ENCODE results near the gene PLAC1. TPM values are rescaled to one million over a fixed set of nuclear protein-coding genes. Genes with fewer than 3 reads are reported as not detected.

The PLAC1 gene
- total RNA-seq, 1 donor, result 0.09 TPM

DNA sequence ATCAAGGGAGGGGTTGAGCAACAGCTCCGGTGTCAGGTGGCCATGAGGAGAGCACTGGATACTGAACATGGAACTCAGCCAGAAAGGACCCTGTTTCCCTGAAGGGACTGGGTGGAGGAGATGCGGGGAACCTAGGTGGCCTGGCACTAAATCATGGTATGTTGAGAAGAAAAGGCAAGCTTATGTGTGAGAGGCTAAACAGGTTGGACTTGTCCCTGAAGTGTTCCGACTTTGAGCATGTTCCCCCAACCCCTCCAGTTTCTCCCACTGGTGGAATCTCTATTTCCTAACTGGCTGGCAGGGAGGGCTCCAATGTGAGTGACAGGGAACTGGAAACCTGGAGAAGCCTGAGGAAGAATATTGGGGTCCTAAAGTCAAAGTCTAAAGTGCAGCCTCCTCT, 69.5 kb downstream of the PLAC1 start:
- TF ChIP-seq, protein P1, sequence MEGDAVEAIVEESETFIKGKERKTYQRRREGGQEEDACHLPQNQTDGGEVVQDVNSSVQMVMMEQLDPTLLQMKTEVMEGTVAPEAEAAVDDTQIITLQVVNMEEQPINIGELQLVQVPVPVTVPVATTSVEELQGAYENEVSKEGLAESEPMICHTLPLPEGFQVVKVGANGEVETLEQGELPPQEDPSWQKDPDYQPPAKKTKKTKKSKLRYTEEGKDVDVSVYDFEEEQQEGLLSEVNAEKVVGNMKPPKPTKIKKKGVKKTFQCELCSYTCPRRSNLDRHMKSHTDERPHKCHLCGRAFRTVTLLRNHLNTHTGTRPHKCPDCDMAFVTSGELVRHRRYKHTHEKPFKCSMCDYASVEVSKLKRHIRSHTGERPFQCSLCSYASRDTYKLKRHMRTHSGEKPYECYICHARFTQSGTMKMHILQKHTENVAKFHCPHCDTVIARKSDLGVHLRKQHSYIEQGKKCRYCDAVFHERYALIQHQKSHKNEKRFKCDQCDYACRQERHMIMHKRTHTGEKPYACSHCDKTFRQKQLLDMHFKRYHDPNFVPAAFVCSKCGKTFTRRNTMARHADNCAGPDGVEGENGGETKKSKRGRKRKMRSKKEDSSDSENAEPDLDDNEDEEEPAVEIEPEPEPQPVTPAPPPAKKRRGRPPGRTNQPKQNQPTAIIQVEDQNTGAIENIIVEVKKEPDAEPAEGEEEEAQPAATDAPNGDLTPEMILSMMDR (IDR thresholded peaks at IDR 0.05; ENCODE audit: insufficient read depth, low read length), result no peak
- H3K4me3 ChIP-seq (ENCODE audit: low read depth, low read length), result no peak overlapping the region
- DNase-seq (ENCODE audit: low read depth), result no peak

GRCh38 chrX:134580907-134581306, 77.4 kb downstream of the PLAC1 start:
- TF ChIP-seq, protein P1 (IDR thresholded peaks at IDR 0.05; ENCODE audit: insufficient read depth, low read length), result no peak
- DNase-seq (ENCODE audit: low read depth), result peak; percentile 57
- H3K4me3 ChIP-seq (ENCODE audit: low read depth, low read length), result no peak overlapping the region

- TF ChIP-seq, protein P1 (IDR thresholded peaks at IDR 0.05; ENCODE audit: insufficient read depth, low read length), result no peak
- no peak for DNase-seq (ENCODE audit: low read depth)
- no peak overlapping the region for H3K4me3 ChIP-seq (ENCODE audit: low read depth, low read length)
Measured at GRCh38 chrX:134573683-134574035, 84.6 kb downstream of the PLAC1 start.

DNA sequence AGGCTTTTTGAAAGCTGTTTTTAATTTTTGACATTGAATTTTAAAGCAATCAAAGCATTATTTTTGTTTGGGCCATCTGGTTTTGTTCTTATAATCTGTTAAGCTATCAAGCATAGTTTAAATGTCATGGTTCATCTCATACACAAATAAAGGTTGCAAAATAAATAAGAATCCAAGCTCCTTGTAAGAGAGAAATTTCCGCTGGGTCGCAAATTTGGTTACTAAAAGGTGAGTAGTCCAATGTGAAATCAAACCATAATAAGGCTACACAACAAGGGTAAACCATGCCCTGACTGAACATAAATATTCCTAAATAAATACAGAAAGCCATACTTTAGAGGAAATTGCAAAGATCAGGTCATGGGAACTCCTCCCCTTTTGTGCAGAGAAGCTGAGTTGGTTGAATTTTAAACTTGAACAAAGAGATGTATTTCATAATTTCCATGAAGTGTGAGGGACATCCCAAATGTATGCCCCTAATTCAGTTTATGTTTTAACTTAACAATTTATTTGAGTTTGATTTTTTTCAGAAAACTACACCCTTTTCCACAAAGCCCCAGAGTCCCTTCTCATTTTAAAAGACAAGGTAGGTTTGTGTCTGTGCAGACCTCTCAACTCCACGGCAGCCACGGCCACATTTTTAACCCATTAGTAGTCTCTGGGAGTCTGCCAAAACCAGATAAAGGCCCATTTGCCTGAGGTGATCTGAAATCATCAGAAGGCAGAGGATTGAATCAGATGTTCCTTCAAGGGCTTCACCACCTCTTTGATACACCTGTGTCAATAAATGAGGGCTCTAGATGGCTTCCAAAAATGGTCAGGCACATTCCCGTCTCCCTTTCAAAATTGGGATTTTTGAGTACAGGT, 85.2 kb downstream of the PLAC1 start:
- H3K4me3 ChIP-seq (ENCODE audit: low read depth, low read length), result no peak overlapping the region

GRCh38 chrX:134571796-134572195, 86.5 kb downstream of the PLAC1 start:
- TF ChIP-seq, protein P1 (IDR thresholded peaks at IDR 0.05; ENCODE audit: insufficient read depth, low read length), result no peak
- no peak for DNase-seq (ENCODE audit: low read depth)
- H3K4me3 ChIP-seq (ENCODE audit: low read depth, low read length), result no peak overlapping the region

More for the DNA sequence above, 85.2 kb downstream of the PLAC1 start:
- no peak for DNase-seq (ENCODE audit: low read depth)
- TF ChIP-seq, protein P1 (IDR thresholded peaks at IDR 0.05; ENCODE audit: insufficient read depth, low read length), result no peak

DNA sequence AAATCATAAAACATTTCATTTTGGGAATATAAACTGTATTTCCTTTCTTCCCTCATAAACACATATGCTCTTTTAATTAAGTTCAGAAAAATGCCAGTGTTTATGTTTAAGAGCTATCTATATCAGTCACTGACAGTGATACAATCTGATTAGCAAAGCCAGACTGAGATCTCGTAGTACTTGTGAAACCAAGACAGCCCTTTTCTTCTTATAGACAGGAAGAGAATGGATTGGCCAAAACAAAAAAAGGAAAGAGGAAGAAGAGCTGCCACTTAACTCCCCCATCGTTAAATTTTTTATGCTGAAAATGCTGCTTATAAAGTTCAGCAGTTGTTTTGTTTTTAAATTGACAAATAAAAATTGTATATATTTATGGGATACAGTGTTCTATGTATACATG, 87.4 kb downstream of the PLAC1 start:
- no peak for DNase-seq (ENCODE audit: low read depth)
- H3K4me3 ChIP-seq (ENCODE audit: low read depth, low read length), result no peak overlapping the region

More for the DNA sequence above, 87.4 kb downstream of the PLAC1 start:
- TF ChIP-seq, protein P1 (IDR thresholded peaks at IDR 0.05; ENCODE audit: insufficient read depth, low read length), result no peak

Data from fibroblast of the aortic adventitia (primary cell).